Body of pancreas (tissue), 4 donors: ENCODE results near the gene WTAP. TPM values are rescaled to one million over a fixed set of nuclear protein-coding genes. Genes with fewer than 3 reads are reported as not detected.

Source experiments
- ATAC-seq: fragments of 150-250 bp; one replicate; pipeline ENCODE4 v1.9.1; 2016
- DNase-seq, 4 donors: peaks; one replicate each; pipeline ENCODE4 v3.0.0-alpha.2; 2019
- H3K27ac ChIP-seq, 4 donors: fragments of 200-600 bp; sonication (generic); 1 replicate in 3 of 4; 2 replicates in 1 of 4; pipeline versions ENCODE4 v1.5.1 to v1.6.1; 2016 to 2019; ENCODE audit warnings: mild to moderate bottlenecking in 1 of 4, mixed read lengths in 1 of 4, moderate library complexity in 1 of 4
- H3K27me3 ChIP-seq, 2 donors: fragments of 200-600 bp; sonication (generic); one replicate each; pipeline ENCODE4 v1.6.0; 2016; ENCODE audit warnings: mild to moderate bottlenecking in 1 of 2
- H3K36me3 ChIP-seq, 2 donors: fragments of 200-600 bp; sonication (generic); replicated peaks in 1 of 2; 2 replicates each; pipeline ENCODE4 v1.5.1; 2016; ENCODE audit warnings: low read depth in 2 of 2; ENCODE audit not compliant: insufficient read depth in 1 of 2
- H3K4me1 ChIP-seq: fragments of 200-600 bp; sonication (generic); one replicate; pipeline ENCODE4 v1.6.0; 2016
- H3K4me3 ChIP-seq, 2 donors: fragments of 200-600 bp; sonication (generic); 1 replicate in 1 of 2; 2 replicates in 1 of 2; pipeline ENCODE4 v1.5.1; 2016 to 2019
- H3K9me3 ChIP-seq, 3 donors: fragments of 200-600 bp; sonication (generic); 1 replicate in 2 of 3; 2 replicates in 1 of 3; pipeline ENCODE4 v1.5.1; 2016
- POLR2A ChIP-seq, 3 donors: fragments of 450-650 bp; IDR thresholded peaks; one replicate each; pipeline ENCODE4 v1.6.1; 2016; ENCODE audit warnings: antibody characterized with exemption in 3 of 3, mild to moderate bottlenecking in 2 of 3
- WGBS, 2 donors: methylation state at CpG; one replicate each; pipeline ENCODE4 v1.1.5; 2017; 5-methylcytosine and 5-hydroxymethylcytosine counted together
- intact Hi-C: fragments of 100-400 bp; cut with DNase I; formaldehyde crosslinking; loops from one replicate; pipeline ENCODE4 v1.15.1; 2023
- total RNA-seq, 2 donors: library from RNA; depleted of rRNA; stranded (reverse); fragments of >200 nt; gene quantifications; one replicate each; pipeline ENCODE4 v1.1.0, GENCODE V29; 2016
- TF ChIP-seq, protein P1 (sequence below), 7 experiments: fragments of 450-650 bp in 4 of 7; fragments of 200-600 bp in 3 of 7; sonication (generic) in 3 of 7; IDR thresholded peaks; one replicate each; pipeline ENCODE4 v1.5.1; 2016 to 2019; ENCODE audit warnings: antibody characterized with exemption in 7 of 7

WTAP gene
- total RNA-seq, 2 donors from 2014 or later, result 56.8 to 58.7 TPM

DNA sequence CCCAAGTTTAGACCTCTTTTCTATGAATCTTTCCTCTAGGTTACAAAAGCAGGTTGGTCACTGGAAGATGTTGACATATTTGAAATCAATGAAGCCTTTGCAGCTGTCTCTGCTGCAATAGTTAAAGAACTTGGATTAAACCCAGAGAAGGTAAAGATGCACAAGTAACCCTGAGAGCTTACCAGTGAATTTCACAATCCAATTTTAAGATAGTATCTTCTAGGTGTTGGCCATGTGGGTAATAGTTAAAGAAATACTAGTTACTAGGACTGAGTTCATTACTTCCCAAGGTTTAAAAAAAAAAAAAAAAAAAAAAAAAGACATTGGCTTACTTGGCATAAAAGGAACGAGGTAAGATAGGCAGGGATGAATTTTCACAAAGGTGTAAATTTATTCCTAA lies 50.8 kb downstream of the WTAP start:
- DNase-seq, result no peak
- Histone ChIP-seq H3K27ac (no peak overlapping the region), H3K4me1 (no peaks in the 10 kb centered on the region), H3K4me3 (no peak overlapping the region), H3K9me3 (no peaks in the 10 kb centered on the region), H3K27me3 (no peaks in the 10 kb centered on the region), H3K36me3 (peaks cover 0 to 38% of the 10 kb centered on the region in 2 donors)
- 44 to 55% methylated on average over 1 of the region's 1 CpG for WGBS, 2 donors
- intact Hi-C loops, result no loop called here
- no peak for TF ChIP-seq POLR2A (IDR thresholded peaks at IDR 0.05)
- TF ChIP-seq, protein P1, sequence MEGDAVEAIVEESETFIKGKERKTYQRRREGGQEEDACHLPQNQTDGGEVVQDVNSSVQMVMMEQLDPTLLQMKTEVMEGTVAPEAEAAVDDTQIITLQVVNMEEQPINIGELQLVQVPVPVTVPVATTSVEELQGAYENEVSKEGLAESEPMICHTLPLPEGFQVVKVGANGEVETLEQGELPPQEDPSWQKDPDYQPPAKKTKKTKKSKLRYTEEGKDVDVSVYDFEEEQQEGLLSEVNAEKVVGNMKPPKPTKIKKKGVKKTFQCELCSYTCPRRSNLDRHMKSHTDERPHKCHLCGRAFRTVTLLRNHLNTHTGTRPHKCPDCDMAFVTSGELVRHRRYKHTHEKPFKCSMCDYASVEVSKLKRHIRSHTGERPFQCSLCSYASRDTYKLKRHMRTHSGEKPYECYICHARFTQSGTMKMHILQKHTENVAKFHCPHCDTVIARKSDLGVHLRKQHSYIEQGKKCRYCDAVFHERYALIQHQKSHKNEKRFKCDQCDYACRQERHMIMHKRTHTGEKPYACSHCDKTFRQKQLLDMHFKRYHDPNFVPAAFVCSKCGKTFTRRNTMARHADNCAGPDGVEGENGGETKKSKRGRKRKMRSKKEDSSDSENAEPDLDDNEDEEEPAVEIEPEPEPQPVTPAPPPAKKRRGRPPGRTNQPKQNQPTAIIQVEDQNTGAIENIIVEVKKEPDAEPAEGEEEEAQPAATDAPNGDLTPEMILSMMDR (IDR thresholded peaks at IDR 0.05), result no peak
- ATAC-seq, result no peak

DNA sequence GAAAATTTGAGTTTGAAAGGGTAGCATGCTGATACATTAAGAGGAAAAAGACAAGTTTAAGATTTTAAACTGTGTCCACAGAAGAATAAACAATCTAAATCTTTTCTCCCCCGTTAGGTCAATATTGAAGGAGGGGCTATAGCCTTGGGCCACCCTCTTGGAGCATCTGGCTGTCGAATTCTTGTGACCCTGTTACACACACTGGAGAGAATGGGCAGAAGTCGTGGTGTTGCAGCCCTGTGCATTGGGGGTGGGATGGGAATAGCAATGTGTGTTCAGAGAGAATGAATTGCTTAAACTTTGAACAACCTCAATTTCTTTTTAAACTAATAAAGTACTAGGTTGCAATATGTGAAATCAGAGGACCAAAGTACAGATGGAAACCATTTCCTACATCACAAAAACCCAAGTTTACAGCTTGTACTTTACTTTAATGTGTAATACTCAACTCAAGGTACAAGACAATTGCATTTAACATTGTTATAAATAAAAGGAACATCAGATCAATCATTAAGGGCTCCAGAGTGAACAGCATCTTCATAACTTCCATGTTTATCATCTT lies 51.3 kb downstream of the WTAP start:
- no peaks in the 10 kb centered on the region for H3K27me3 ChIP-seq
- H3K9me3 ChIP-seq, result no peaks in the 10 kb centered on the region
- DNase-seq (no peak), ATAC-seq (no peak)
- 47 to 56% methylated on average over 3 of the region's 3 CpGs for WGBS, 2 donors
- no peak overlapping the region for H3K27ac ChIP-seq
- H3K36me3 ChIP-seq, result peaks cover 0 to 40% of the 10 kb centered on the region in 2 donors
- intact Hi-C loops, result no loop called here
- no peak for TF ChIP-seq POLR2A (IDR thresholded peaks at IDR 0.05)
- TF ChIP-seq, protein P1 (IDR thresholded peaks at IDR 0.05), result no peak
- H3K4me3 ChIP-seq, result no peak overlapping the region
- no peaks in the 10 kb centered on the region for H3K4me1 ChIP-seq

DNA sequence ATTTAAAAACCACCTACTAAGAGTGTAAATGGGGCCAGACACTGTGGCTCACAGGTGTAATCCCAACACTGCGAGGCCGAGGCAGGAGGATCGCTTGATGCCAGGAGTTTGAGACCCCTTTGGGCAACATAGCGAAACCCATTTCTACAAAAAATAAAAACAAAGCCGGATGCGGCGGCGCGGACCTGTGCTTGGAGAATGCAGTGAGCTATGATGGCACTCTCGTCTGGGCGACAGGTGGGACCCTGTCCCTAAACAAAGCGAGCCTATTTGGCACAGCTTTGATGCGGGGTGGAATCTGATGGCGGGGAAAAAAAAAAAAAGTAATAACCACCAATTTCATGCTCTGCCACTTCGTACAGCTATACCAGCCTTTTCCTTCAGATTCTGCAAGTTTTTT lies 61.0 kb downstream of the WTAP start:
- no peak for DNase-seq
- TF ChIP-seq, protein P1 (IDR thresholded peaks at IDR 0.05), result no peak
- no peak for TF ChIP-seq POLR2A (IDR thresholded peaks at IDR 0.05)
- peak overlapping the region in 3 of 4 donors; percentile 93 to 100 (median 99) for H3K27ac ChIP-seq
- peaks cover 44% of the 10 kb centered on the region for H3K4me1 ChIP-seq
- 29 to 31% methylated on average over 15 of the region's 15 CpGs for WGBS, 2 donors
- H3K27me3 ChIP-seq, result no peaks in the 10 kb centered on the region
- H3K36me3 ChIP-seq, result peaks cover 0 to 19% of the 10 kb centered on the region in 2 donors
- H3K4me3 ChIP-seq, result peak overlapping the region; percentile 96 to 98
- no peaks in the 10 kb centered on the region for H3K9me3 ChIP-seq
- intact Hi-C loops, result no loop called here
- ATAC-seq, result no peak

DNA sequence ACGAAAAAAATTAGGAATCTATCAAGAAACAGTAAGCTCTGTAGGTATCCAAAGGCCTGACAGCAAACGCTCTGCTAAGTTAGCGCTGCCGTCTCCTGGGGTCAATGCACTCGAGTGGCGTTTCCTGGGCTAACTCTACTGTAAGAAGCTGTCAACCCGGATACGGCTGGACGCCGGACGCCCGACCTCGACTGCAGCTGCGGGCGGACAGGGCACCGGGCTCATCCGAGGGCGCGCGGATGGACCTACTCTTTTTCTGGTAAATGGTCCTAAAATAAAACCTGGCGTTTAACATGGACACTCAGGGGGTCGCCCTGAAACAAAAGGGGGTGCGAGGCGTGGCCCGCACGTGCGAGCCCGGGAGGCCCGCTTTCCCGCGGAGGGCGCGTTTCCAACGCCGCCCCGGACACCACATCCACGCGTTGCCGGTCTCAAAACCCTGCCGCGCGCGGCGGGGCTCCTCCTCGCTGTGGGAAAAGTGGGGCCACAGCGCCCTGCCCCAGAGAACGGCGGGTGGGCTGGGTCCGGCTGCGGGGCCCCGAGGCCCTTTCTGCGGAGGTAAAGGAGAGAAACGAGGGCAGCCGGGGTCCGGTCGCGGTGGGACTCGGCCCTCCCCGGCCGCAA lies 61.6 kb downstream of the WTAP start:
- H3K4me3 ChIP-seq, result peak overlapping the region; percentile 96 to 98
- peak; percentile 54 to 68 (median 57) for DNase-seq
- peaks cover 0 to 14% of the 10 kb centered on the region in 2 donors for H3K36me3 ChIP-seq
- TF ChIP-seq, protein P1 (IDR thresholded peaks at IDR 0.05), result no peak
- no peak for TF ChIP-seq POLR2A (IDR thresholded peaks at IDR 0.05)
- 0 to 1% methylated on average over 18 to 60 of the region's 60 CpGs for WGBS, 2 donors
- peaks cover 48% of the 10 kb centered on the region for H3K4me1 ChIP-seq
- H3K9me3 ChIP-seq, result no peaks in the 10 kb centered on the region
- H3K27ac ChIP-seq, result peak overlapping the region; percentile 86 to 100 (median 96)
- ATAC-seq, result no peak
- H3K27me3 ChIP-seq, result no peaks in the 10 kb centered on the region
- intact Hi-C loops, result no loop called here
